HT1080 (cell line): ENCODE results near the gene PTBP1. TPM values are rescaled to one million over a fixed set of nuclear protein-coding genes. Genes with fewer than 3 reads are reported as not detected.
A peak's percentile ranks its signal among the peaks of the same experiment; 100 is the strongest.

Source experiments
- DNase-seq: peaks from one replicate; pipeline ENCODE4 v3.0.0-alpha.2; 2015; ENCODE audit warnings: low read depth
- total RNA-seq: library from RNA; depleted of rRNA; stranded (reverse); fragments of >200 nt; shearing (Covaris generic); gene quantifications from 2 replicates; pipeline ENCODE4 v1.2.3, GENCODE V29; 2014

Gene PTBP1
- total RNA-seq, 1 experiment from 2014 or later, result 447 TPM

GRCh38 chr19:797528-798414 lies 519 bp downstream of the PTBP1 start:
- DNase-seq, result peak; percentile 83

DNA sequence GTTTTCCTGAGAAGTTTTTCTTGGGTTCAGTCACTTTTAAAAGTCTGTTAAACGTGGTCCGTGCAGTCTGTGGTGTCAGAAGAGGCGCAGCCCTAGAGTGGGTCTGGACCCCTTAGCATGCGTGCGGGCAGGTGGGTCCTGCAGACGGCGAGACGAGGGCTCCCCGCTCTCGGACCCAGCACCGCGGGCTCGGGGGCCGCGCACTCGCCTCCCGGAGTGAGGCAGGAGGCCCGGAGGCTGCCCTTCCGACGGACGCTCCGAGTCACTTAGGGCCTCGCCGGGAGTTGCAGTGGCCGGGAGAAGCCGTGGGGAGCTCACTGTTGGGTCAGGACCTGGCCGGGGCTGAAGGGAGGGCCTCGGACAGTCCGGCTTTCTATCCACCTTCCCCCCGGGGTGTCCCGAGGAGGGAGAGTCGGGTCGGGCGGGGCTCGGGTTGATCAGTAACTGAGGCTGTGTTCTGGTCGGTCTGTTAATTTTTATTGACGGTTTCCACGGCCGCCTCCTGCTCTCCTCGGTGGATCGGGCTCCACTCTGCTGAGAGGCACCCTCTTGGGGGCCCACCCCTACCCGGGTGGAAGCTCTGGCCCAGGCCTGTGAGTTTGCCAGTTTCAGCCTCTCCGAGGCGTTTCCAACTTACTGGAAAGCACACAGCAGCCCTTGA lies 1.3 kb downstream of the PTBP1 start:
- DNase-seq, result no peak

DNA sequence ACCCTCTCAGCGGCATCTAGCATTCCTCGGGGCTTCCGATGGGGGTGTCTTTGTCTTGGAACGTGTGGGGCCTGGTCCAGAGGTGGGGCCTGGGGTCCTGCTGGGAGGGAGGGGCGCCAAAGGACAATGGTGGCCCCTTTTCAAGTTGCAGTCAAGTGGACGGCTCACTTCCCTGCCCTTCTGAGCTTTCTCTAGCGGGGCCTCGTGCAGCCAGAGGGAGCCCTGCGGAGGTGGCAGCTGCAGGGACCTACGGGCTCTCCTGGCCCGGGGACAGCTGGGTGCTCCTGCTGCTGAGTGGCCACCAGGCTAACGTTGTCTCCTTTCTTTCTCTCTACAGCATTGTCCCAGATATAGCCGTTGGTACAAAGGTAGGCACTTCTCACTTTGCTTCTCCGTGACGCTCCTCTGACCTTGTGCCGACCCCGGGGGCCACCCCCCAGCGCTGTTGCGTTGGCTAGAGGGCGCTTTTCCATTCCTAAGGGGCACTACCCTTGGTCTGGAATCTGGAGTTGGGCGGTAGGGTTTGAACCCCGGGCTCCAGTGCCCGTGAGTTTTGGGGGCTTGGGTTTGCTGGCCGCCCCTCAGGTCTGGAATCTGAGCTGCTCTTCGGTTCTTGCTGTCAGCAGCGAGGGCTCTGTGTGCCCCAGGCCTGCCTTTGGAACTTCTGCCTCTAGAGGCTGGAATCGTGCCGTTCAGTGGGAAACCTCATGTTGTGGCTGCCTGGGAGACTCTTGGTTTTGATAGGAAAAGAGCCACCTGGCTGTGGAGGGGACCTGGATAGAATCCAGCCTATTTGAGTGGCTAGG lies 2.0 kb downstream of the PTBP1 start:
- peak; percentile 43 for DNase-seq

GRCh38 chr19:800360-801029 lies 3.2 kb downstream of the PTBP1 start:
- DNase-seq, result no peak

DNA sequence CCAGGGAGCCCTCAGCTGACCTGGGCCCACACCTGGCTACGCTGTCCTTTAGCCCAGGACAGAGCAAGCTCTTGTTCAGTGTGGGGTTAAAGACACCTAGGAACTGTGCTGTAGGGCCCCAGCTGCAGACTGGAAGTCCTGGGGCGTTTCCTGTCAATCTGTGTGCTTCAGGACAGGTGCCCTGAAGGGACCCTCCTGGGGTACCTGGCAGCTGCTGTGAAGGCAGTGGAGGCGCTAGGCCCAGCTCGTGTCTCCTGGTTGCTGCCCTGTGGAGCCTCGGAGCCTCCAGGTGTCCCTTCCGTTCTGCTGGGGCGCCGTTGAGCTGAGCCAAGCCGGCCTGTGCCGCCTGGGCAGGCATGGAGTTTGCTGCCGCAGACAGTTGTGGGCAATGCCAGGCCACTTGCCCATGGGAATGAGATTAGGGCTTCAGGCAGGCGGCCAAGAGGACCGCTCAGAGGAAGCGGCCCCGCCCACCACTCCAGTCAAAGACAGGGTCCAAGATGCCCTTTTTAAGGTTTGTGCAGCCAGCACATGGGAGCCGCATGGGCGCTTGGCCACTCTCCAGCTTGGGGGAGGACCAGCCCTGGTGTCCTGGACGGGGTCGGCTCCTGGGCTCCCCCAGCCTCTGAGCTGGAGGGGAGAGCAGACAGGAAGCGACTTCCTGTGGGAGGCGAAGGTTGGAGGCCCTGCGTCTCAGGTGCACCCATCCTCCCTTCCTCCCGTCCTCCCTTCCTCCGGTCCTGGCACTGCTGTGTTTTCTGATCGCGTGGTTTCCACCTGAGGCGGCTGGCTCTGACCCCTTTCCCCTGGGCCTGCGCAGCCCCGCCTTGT lies 4.0 kb downstream of the PTBP1 start:
- DNase-seq, result no peak

DNA sequence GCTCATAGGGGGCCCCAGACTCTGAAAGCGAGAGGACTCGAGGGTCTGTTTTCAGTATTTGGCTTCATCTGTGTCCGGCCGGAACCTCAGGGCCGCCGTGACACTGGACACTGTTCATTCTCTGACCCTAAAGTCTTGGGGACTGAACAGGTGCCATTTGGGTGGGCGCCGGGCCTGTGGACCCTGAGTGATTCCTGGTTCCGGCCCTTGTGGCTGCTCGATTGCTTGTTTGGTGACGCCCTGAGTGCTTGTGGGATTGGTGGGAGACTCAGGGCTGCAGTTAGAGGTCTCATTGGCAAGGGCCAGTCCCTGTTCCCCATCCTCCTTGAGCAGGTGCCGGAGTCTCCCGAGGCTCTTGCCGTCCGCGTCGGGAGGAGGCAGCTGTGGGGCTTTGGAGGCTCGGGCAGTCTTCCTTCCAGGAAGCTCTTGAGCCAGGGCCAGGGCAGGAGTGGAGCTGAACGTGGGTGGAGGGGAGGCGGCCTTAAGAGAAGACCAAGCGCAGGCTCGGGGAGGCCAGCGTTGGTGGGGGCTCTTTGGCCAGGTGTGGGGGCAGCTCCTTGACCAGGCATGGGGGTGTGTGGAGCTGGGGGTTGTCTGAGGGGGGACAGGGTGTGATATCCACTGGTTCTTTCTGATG lies 4.7 kb downstream of the PTBP1 start:
- DNase-seq, result no peak

GRCh38 chr19:802498-803098 lies 5.3 kb downstream of the PTBP1 start:
- DNase-seq, result no peak

DNA sequence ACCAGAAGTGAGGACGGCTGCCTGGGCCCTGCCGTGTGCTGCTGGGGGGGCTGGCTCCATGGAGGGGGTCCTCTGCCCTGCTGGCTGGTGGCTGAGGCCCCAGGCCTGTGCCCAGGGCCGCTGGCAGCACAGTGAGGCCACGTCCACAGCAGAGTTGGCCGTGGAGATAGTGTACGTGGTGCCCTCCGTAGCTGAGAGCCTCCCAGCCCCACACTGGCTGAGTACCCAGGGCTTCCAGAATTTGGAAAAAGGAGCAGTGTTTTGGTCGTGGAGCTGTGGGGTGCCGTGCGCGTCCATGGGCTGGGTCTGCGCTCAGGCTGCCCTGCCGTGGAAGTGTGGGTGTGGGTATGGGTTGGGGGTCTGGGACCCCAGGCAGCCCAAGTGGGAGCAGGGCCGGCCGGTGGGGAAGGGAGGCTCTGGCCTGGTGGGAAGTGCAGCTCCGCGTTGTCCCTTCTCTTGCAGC lies 5.9 kb downstream of the PTBP1 start:
- DNase-seq, result no peak

DNA sequence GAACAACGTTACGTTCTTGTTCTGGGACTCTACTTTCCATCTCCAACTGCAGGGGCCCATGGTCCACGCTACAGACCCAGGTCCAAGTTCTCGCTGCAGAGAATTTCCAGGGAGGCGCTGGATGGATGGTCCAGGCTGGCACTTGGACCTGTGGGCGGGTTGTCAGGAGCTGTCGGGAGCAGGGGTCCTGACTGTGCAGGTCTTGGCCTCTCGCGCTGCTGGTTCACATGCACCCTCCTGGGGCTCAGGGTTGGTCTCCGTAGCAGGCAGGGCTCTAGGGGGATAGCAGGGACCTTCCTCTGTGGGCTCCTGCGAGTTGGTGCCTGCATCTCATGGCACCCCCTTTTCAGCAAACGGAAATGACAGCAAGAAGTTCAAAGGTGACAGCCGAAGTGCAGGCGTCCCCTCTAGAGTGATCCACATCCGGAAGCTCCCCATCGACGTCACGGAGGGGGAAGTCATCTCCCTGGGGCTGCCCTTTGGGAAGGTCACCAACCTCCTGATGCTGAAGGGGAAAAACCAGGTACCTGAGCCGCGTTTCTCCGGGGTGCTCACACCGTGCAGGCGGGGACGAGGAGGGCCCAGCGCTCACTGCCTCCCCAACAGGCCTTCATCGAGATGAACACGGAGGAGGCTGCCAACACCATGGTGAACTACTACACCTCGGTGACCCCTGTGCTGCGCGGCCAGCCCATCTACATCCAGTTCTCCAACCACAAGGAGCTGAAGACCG lies 6.6 kb downstream of the PTBP1 start:
- no peak for DNase-seq

DNA sequence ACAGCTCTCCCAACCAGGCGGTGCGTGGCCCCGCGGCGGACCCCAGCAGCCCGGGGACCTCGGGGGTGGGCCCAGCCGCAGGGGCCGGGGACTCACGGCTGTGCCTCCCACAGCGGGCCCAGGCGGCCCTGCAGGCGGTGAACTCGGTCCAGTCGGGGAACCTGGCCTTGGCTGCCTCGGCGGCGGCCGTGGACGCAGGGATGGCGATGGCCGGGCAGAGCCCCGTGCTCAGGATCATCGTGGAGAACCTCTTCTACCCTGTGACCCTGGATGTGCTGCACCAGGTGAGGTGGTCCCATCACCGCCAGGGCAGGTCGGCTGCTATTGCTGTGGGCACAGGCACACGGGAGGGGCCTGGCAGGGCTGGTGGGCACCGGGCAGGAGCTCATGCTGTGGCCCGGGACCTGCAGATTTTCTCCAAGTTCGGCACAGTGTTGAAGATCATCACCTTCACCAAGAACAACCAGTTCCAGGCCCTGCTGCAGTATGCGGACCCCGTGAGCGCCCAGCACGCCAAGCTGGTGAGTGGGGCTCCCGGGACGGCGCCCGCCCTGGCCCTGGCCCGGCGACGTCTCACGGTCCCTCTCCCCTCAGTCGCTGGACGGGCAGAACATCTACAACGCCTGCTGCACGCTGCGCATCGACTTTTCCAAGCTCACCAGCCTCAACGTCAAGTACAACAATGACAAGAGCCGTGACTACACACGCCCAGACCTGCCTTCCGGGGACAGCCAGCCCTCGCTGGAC lies 7.3 kb downstream of the PTBP1 start:
- DNase-seq, result no peak

- no peak for DNase-seq
These were observed 7.9 kb downstream of the PTBP1 start for GRCh38 chr19:805166-805551.

DNA sequence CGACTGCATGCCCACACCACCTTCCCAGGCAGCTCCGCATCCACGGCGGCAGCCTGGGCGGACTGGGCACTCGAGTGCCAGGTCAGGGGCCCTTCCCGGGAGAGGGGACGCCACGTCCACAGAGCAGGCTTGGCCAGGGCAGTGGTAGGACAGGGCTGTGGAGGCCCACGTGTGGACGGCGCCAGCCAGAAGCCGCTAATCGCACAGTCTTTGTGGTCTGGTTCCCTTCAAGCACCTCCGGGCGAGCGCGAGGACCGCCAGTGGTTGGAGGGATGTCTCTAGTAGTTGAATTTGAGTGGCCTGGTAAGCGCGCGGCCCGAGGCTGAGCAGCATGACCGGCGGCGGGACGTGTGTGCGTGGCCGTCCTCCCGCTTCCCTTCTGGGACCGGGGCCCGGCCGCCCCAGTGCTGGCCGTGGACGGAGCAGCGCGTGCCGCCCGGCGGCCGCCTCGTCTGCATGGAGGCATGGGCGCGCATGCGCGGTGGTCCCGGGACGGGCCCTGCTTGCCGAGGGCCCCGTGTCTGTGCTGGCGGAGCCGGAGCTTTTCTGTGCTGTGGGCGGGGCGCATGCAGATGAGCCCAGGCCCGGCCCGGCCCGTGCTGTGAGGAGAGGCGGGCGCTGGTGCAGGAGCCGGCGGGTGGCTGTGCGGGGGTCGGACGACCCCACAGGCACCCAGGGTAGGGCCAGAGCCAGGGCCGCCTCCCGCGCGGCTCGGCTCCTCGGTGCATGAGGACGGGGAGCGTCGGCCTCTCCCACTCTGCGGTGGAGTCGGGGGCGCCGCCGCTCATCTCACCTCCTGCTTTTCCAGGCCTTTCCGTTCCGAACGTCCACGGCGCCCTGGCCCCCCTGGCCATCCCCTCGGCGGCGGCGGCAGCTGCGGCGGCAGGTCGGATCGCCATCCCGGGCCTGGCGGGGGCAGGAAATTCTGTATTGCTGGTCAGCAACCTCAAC lies 8.6 kb downstream of the PTBP1 start:
- DNase-seq, result no peak

DNA sequence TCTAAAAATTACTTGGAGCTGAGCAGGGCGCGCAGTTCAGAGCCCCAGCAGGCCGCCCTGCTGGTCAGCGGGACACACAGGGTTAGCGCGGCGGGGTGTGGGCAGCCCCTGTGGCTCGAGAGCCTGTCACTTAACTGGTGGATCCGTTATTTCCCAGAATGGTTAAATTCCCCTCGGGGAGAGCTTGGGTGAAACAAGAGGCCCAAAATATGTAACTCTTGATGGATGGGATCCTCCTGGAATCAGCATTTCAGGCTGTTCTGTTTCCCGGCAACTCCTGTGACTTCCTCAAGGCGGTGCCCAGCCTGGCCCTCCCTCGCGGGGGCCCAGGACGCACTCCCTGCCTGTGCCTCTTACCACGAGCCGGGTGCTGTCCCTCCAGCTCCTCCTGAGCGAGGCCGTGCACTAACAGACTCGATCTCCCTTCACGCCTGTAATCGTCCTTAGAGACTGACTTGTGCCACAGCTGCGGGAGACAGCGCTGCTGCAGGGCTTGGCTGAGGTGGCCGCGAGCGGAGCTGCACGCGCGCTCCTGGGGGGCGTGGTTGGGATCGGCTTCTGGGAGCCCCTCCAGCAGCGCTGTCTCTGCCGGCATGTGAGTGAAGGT lies 9.7 kb downstream of the PTBP1 start:
- no peak for DNase-seq

DNA sequence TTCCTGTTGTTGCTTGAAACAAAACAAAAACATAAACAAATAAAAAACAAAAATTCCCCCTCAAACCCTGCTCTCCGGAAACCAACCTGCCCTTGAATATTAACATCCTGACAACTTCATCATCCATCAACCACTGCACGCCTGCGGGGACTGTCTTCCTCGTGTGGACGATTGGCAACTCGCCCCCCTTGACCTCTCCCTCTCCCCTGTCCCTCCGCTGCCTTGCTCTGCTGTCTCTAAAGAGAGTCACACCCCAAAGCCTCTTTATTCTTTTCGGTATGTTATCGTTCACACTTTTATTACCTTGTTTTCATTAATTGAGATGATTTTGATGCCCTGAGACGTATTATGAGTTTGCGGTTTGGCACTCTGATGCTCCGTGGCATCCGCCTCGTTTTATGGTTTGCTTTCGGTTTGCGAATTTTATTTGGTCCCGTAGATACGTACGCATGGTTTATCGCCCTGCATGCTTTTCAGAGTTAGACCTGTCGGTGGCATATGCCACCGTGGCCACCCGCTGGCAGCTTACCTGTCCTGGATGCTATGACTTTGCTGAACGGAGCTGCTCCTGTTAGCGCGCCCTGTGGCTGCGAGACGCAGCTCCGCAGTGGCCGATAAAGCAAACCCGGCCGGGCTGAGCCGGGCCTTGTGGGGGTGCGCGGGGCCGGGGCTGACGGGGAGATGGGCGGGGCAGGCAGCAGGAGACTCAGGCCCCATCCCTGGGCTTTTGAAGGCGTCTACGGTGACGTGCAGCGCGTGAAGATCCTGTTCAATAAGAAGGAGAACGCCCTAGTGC lies 10.6 kb downstream of the PTBP1 start:
- DNase-seq, result no peak

- DNase-seq, result no peak
These were observed 11.1 kb downstream of the PTBP1 start for GRCh38 chr19:808423-808775.
